ENCODE data around the gene SNTG2.

GRCh38 chr2:980176-980575 lies 29.5 kb downstream of the SNTG2 start:
- TF ChIP-seq CTCF (IDR thresholded peaks at IDR 0.05; ENCODE audit: extremely low read depth in 1 of 2, insufficient read depth in 1 of 2, low read depth in 1 of 2, low read length in 2 of 2): no peak
- TF ChIP-seq POLR2A (IDR thresholded peaks at IDR 0.05; ENCODE audit: low read depth, low read length): no peak
- TF ChIP-seq, protein P1, sequence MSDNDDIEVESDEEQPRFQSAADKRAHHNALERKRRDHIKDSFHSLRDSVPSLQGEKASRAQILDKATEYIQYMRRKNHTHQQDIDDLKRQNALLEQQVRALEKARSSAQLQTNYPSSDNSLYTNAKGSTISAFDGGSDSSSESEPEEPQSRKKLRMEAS (IDR thresholded peaks at IDR 0.05; ENCODE audit: insufficient read depth, insufficient read length): no peak
- no peak for TF ChIP-seq EZH2 (IDR thresholded peaks at IDR 0.05; ENCODE audit: borderline replicate concordance, low read depth, low read length, severe bottlenecking)
- TF ChIP-seq POLR2AphosphoS5 (IDR thresholded peaks at IDR 0.05; ENCODE audit: insufficient read depth, low read depth, low read length): no peak
- TF ChIP-seq JUN (IDR thresholded peaks at IDR 0.05; ENCODE audit: borderline replicate concordance, insufficient read depth, insufficient read length, low read depth): no peak
- no peak for TF ChIP-seq MYC (IDR thresholded peaks at IDR 0.05; ENCODE audit: low read depth, low read length)
